HEK293 (cell line): ENCODE data around the gene RGSL1.

Experiments used
- BCL11A ChIP-seq: fragments of 450-650 bp; formaldehyde crosslinking; IDR thresholded peaks from 2 replicates; pipeline ENCODE4 v1.5.1; 2016; ENCODE audit warnings: low read depth, missing biosample characterization, missing genetic modification characterization
- CTCF ChIP-seq: fragments of 450-650 bp; formaldehyde crosslinking; IDR thresholded peaks from 2 replicates; pipeline ENCODE4 v1.5.1; 2016; ENCODE audit warnings: missing biosample characterization, missing genetic modification characterization
- ZBTB7A ChIP-seq: fragments of 450-650 bp; formaldehyde crosslinking; IDR thresholded peaks from 2 replicates; pipeline ENCODE4 v1.5.1; 2016; ENCODE audit warnings: low read depth, missing biosample characterization, missing genetic modification characterization
- ZNF16 ChIP-seq: fragments of 450-650 bp; formaldehyde crosslinking; IDR thresholded peaks from 2 replicates; pipeline ENCODE4 v1.5.1; 2016; ENCODE audit warnings: low read depth, missing biosample characterization, missing genetic modification characterization
- ZXDB ChIP-seq: fragments of 450-650 bp; formaldehyde crosslinking; IDR thresholded peaks from 2 replicates; pipeline ENCODE4 v1.5.1; 2016; ENCODE audit warnings: missing biosample characterization, missing genetic modification characterization

GRCh38 chr1:182410138-182410537 lies 39.8 kb upstream of the RGSL1 start:
- TF ChIP-seq ZXDB (no peak), CTCF (tag by site-specific recombination) (no peak), ZNF16 (tag by site-specific recombination) (no peak), ZBTB7A (tag by site-specific recombination) (no peak), BCL11A (no peak)
